Upper lobe of right lung (tissue), 1 donor: Measurements from ENCODE around the gene NOS1. TPM values are rescaled to one million over a fixed set of nuclear protein-coding genes. Genes with fewer than 3 reads are reported as not detected.
"Not testable (repeated sequence)": the region's sequence is repeated elsewhere in the genome, so short reads cannot be mapped to it uniquely, and the experiment has no call there.

ENCODE experiments used
- ATAC-seq: fragments of 200-7000 bp; cut with Tn5 transposase; one replicate; pipeline ENCODE4 v1.9.1; 2020; ENCODE audit warnings: mild to moderate bottlenecking, moderate library complexity
- DNase-seq: peaks from one replicate; pipeline ENCODE4 v3.0.0-alpha.2; 2020
- H3K27ac ChIP-seq: fragments of 200-600 bp; one replicate; pipeline ENCODE4 v1.8.0; 2022
- H3K27me3 ChIP-seq: fragments of 200-600 bp; one replicate; pipeline ENCODE4 v1.8.0; 2022; ENCODE audit warnings: mild to moderate bottlenecking
- H3K36me3 ChIP-seq: fragments of 200-600 bp; one replicate; pipeline ENCODE4 v1.8.0; 2022
- H3K4me1 ChIP-seq: fragments of 200-600 bp; one replicate; pipeline ENCODE4 v1.8.0; 2022
- H3K4me3 ChIP-seq: fragments of 200-600 bp; one replicate; pipeline ENCODE4 v1.8.0; 2022; ENCODE audit warnings: mild to moderate bottlenecking
- H3K9me3 ChIP-seq: fragments of 200-600 bp; one replicate; pipeline ENCODE4 v1.8.0; 2022
- intact Hi-C: fragments of 100-400 bp; cut with DNase I; formaldehyde crosslinking; loops from one replicate; pipeline ENCODE4 v1.11.0; 2022
- total RNA-seq: library from RNA; stranded (reverse); fragmentation: NEBNext Ultra II Directional; extraction: Animal tissue kit (Norgen Biotek cat#: 25700); gene quantifications from one replicate; pipeline ENCODE4 v1.2.1, GENCODE V29; 2021
- TF ChIP-seq, protein P1 (sequence below): fragments of 200-600 bp; IDR thresholded peaks from one replicate; pipeline ENCODE4 v1.8.0; 2022; ENCODE audit warnings: antibody characterized with exemption
- donor health status: DM: no; HTN: yes; CAD: no; lungs with severe emphysema.

NOS1 gene
- total RNA-seq, 1 donor from 2014 or later = 4.9 TPM

DNA sequence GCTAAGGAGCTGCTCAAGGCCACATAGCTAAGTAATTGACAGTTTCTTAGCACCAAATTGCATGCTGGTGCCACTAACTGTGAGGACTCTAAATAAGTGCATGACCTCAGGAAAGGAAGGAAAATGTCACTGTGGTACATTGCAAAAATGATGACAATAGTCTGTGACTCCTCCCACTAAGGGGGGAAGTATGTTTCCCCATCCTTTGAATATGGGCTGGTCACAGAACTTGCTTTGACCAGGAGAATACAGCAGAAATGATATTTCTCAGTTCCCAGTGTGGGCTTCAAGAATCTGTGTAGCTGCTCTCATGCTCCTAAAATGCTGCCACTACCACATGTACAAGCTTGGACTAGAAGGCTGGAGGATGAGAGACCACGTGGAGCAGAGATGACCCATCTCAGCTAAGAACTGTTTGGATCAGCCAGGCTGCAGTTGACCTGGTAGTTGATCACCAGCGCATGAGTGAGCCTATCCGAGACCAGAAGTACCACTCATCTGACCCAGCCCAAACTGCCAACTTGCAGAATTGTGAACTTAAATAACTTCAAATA is 42.2 kb upstream of the NOS1 start:
- H3K27me3 ChIP-seq = no peaks in the 10 kb centered on the region
- no peaks in the 10 kb centered on the region for H3K9me3 ChIP-seq
- no peak for DNase-seq
- intact Hi-C loops = no loop called here
- no peak for ATAC-seq
- peaks cover 10% of the 10 kb centered on the region for H3K4me1 ChIP-seq
- H3K4me3 ChIP-seq = no peak overlapping the region
- no peak overlapping the region for H3K27ac ChIP-seq
- no peaks in the 10 kb centered on the region for H3K36me3 ChIP-seq
- TF ChIP-seq, protein P1, sequence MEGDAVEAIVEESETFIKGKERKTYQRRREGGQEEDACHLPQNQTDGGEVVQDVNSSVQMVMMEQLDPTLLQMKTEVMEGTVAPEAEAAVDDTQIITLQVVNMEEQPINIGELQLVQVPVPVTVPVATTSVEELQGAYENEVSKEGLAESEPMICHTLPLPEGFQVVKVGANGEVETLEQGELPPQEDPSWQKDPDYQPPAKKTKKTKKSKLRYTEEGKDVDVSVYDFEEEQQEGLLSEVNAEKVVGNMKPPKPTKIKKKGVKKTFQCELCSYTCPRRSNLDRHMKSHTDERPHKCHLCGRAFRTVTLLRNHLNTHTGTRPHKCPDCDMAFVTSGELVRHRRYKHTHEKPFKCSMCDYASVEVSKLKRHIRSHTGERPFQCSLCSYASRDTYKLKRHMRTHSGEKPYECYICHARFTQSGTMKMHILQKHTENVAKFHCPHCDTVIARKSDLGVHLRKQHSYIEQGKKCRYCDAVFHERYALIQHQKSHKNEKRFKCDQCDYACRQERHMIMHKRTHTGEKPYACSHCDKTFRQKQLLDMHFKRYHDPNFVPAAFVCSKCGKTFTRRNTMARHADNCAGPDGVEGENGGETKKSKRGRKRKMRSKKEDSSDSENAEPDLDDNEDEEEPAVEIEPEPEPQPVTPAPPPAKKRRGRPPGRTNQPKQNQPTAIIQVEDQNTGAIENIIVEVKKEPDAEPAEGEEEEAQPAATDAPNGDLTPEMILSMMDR = no peak

DNA sequence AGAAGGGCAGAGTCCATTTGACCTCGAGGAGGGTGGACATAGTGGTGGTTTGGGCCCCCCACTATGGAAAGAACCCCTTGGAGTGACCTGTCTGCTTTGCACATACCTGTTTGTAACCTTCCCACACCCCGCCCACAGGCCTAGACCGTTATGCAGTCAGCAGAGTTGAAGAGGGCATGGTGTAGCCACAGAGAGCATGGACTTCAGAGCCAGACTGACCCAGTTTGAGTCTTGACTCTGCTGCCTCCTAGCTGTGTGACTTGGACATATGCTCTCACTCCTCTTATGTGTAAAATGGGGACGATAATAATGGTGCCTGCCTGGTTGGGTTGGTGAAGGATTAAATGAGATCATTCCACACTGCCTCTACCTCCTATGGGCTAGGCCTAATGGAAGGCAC is 40.9 kb upstream of the NOS1 start:
- ATAC-seq (no peak), DNase-seq (no peak)
- intact Hi-C loops = no loop called here
- no peaks in the 10 kb centered on the region for H3K27me3 ChIP-seq
- H3K36me3 ChIP-seq = no peaks in the 10 kb centered on the region
- H3K27ac ChIP-seq = no peak overlapping the region
- H3K9me3 ChIP-seq = no peaks in the 10 kb centered on the region
- H3K4me1 ChIP-seq = no peaks in the 10 kb centered on the region
- H3K4me3 ChIP-seq = no peak overlapping the region
- TF ChIP-seq, protein P1 = no peak

DNA sequence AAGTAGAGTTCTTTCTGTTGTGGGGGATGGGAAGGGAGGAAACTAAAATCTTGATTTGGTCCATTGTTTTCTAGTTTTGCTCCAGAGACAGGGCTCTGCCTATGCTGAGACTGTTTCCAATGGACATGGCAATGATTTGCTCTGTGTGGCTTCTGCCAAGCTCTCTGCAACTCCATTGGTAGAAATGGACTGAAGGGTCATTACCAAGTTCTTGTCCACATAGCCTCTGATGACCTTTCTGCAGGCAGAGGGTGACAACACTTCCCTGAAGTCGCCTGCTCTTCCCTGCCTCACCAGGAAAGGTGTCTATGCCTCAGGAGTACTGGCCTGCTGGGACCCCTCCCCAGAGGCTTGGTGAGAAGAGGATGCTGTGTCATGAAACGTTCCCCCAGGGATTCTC is 39.5 kb upstream of the NOS1 start:
- Histone ChIP-seq H3K27me3 (no peaks in the 10 kb centered on the region), H3K4me3 (no peak overlapping the region), H3K27ac (no peak overlapping the region), H3K4me1 (no peaks in the 10 kb centered on the region), H3K36me3 (no peaks in the 10 kb centered on the region), H3K9me3 (no peaks in the 10 kb centered on the region)
- intact Hi-C loops = no loop called here
- no peak for DNase-seq
- no peak for ATAC-seq
- TF ChIP-seq, protein P1 = no peak

DNA sequence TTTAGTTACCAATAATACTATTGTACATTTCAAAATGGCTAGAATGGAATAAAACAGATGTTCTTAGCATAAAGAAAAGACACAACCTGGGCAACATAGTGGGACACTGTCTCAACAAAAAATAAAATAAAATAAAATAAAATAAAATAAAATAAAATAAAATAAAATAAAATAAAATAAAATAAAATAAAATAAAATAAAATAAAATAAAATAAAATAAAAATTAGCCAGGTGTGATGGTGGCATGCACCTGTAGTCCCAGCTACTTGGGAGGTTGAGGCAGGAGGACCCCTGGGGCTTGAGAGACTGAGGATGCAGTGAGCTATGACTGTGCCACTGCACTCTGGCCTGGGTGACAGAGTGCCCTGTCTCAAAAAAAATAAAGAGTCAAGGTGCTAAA is 37.1 kb upstream of the NOS1 start:
- intact Hi-C loops, DNase-seq, ATAC-seq, H3K27ac ChIP-seq, H3K27me3 ChIP-seq, H3K36me3 ChIP-seq, H3K4me3 ChIP-seq, H3K4me1 ChIP-seq, H3K9me3 ChIP-seq: not testable (repeated sequence)

DNA sequence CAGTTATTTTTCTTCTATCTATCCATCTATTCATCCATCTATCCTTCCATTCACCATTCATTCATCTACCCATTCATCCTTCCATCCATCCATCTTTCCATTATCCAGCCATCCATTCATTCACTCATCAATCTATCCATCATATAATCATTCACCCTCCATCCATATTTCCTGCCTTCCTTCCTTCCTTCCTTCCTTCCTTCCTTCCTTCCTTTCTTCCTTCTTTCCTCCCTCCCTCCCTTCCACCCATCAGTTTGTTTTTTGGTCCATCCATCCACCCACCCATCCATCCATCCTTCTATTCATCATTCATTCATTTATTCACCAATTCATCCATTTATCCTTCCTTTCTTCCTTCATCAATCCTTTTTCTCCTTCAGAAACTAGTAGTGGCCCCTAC is 34.3 kb upstream of the NOS1 start:
- intact Hi-C loops = no loop called here
- Histone ChIP-seq H3K27ac (no peak overlapping the region), H3K36me3 (no peaks in the 10 kb centered on the region), H3K9me3 (no peaks in the 10 kb centered on the region), H3K4me3 (no peak overlapping the region), H3K4me1 (no peaks in the 10 kb centered on the region), H3K27me3 (no peaks in the 10 kb centered on the region)
- TF ChIP-seq, protein P1 = no peak
- ATAC-seq = no peak
- DNase-seq = no peak

DNA sequence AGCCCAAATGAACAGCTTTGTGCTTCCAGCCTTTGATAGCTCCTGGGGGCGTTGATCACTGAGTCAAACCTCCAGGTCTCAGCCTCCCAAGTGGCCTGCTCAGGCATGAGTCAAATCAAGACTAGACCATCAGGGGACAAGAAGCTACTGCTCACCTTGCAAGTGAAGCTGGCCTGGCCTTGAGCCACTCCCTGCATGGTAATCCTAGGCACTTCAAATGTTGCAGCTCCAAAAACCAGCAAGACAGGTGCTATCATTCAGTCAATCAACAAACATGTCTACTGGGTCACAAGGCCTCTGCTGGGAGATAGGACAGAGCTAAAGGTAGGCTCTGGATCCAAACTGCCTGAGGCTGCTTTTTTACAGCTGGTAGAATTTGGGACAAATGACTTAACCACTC is 33.1 kb upstream of the NOS1 start:
- no peaks in the 10 kb centered on the region for H3K4me1 ChIP-seq
- H3K27ac ChIP-seq = no peak overlapping the region
- intact Hi-C loops = no loop called here
- TF ChIP-seq, protein P1 = no peak
- DNase-seq (no peak), ATAC-seq (no peak)
- H3K27me3 ChIP-seq = no peaks in the 10 kb centered on the region
- H3K9me3 ChIP-seq = no peaks in the 10 kb centered on the region
- no peaks in the 10 kb centered on the region for H3K36me3 ChIP-seq
- no peak overlapping the region for H3K4me3 ChIP-seq
